Glutamatergic neuron (in vitro differentiated cells): ENCODE data around the gene DOP1B. TPM values are rescaled to one million over a fixed set of nuclear protein-coding genes. Genes with fewer than 3 reads are reported as not detected.
A peak's percentile ranks its signal among the peaks of the same experiment; 100 is the strongest.

Experiments
- DNase-seq: peaks from one replicate; pipeline ENCODE4 v3.0.0; 2022
- H3K27ac Mint-ChIP-seq: one replicate; pipeline ENCODE4 v1.8.0; 2020; ENCODE audit warnings: mild to moderate bottlenecking, mixed read lengths, inconsistent platforms; ENCODE audit not compliant: unreplicated experiment
- H3K27me3 Mint-ChIP-seq: one replicate; pipeline ENCODE4 v1.8.0; 2020; ENCODE audit warnings: mild to moderate bottlenecking, moderate library complexity, mixed read lengths, inconsistent platforms; ENCODE audit not compliant: unreplicated experiment
- H3K36me3 Mint-ChIP-seq: one replicate; pipeline ENCODE4 v1.8.0; 2020; ENCODE audit warnings: mild to moderate bottlenecking, mixed read lengths, inconsistent platforms; ENCODE audit not compliant: unreplicated experiment
- H3K4me1 Mint-ChIP-seq: one replicate; pipeline ENCODE4 v1.8.0; 2020; ENCODE audit warnings: mild to moderate bottlenecking, low read depth, mixed read lengths, inconsistent platforms; ENCODE audit not compliant: unreplicated experiment
- H3K4me3 Mint-ChIP-seq: one replicate; pipeline ENCODE4 v1.8.0; 2020; ENCODE audit warnings: mild to moderate bottlenecking, mixed read lengths, inconsistent platforms; ENCODE audit not compliant: unreplicated experiment
- H3K9me3 Mint-ChIP-seq: one replicate; pipeline ENCODE4 v1.8.0; 2020; ENCODE audit warnings: mild to moderate bottlenecking, moderate library complexity, mixed read lengths, inconsistent platforms; ENCODE audit not compliant: unreplicated experiment
- long read RNA-seq: library from polyadenylated mRNA; unstranded; transcript quantifications from one replicate; pipeline ENCODE4 v2.0.0, GENCODE V29; 2020; ENCODE audit not compliant: unreplicated experiment
- total RNA-seq: library from RNA; stranded (reverse); fragmentation: NEBNext Ultra II Directional; extraction: Animal tissue kit (Norgen Biotek cat#: 25700); gene quantifications from one replicate; pipeline ENCODE4 v1.2.1, GENCODE V29; 2021; ENCODE audit not compliant: unreplicated experiment
- TF ChIP-seq, protein P1 (sequence below): fragments of 200-600 bp; sonication (generic); IDR thresholded peaks from one replicate; pipeline ENCODE4 v1.5.0; 2021; ENCODE audit not compliant: partially characterized antibody, unreplicated experiment

Gene DOP1B, protein sequence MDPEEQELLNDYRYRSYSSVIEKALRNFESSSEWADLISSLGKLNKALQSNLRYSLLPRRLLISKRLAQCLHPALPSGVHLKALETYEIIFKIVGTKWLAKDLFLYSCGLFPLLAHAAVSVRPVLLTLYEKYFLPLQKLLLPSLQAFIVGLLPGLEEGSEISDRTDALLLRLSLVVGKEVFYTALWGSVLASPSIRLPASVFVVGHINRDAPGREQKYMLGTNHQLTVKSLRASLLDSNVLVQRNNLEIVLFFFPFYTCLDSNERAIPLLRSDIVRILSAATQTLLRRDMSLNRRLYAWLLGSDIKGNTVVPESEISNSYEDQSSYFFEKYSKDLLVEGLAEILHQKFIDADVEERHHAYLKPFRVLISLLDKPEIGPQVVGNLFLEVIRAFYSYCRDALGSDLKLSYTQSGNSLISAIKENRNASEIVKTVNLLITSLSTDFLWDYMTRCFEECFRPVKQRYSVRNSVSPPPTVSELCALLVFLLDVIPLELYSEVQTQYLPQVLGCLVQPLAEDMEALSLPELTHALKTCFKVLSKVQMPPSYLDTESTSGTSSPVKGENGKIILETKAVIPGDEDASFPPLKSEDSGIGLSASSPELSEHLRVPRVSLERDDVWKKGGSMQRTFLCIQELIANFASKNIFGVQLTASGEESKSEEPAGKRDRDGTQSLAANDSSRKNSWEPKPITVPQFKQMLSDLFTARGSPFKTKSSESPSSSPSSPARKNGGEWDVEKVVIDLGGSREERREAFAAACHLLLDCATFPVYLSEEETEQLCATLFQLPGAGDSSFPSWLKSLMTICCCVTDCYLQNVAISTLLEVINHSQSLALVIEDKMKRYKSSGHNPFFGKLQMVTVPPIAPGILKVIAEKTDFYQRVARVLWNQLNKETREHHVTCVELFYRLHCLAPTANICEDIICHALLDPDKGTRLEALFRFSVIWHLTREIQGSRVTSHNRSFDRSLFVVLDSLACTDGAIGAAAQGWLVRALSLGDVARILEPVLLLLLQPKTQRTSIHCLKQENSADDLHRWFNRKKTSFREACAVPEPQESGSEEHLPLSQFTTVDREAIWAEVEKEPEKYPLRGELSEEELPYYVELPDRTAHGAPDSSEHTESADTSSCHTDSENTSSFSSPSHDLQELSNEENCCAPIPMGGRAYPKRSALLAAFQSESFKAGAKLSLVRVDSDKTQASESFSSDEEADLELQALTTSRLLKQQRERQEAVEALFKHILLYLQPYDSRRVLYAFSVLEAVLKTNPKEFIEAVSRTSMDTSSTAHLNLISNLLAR (N-terminal part only)
- 37.8 TPM for total RNA-seq
- long read RNA-seq, partial matches to known transcripts = 2 of 5 reads
- long read RNA-seq, other reads (novel, unspliced or antisense) = 3 of 5 reads

DNA sequence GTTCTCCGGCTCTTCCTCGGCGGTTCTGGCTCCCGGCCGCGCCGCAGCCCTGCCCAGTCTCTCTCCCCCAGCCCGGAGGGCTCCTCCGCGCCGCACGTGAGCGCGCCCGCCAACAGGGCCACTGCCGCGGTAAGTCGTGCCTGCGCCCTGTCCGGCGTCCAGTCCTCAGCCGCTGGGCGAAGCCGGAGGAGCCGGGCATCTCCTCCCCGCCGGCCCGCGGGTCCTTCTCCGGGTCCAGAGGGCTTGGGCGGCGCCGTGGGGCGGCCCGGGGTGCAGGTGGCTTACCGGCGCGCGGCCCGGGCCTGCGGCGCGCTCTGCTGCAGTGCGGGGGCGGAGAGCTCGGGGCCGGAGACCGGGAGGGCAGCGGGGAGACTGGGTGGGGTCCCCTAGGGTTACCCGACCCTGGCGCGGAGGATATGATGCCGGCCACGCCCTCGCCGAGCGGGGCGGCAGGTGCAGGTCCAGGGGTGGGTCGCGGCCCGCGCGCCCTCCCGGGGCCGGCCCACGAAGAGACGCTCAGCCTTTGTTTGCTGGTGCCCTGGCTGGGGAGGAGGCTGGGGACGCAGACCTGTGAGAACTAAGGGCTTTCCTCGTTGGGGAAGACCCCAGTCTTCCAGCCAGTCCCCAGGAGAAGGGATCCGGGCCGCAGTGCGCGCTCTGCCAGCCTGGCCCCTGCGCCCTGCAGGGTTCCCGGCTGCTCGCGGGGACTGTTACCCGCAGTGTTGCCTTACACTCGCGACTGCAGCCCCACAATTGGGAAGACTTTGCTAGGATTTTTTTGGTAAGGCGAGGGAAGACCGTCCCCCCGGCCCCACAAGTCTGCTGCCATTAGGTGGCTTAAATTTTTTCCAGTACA is at the start of gene DOP1B:
Gene DOP1B (plus strand): TSS at position 10 of the 856 bp plus-strand sequence. CDS start 7,910 bp downstream, outside the sequence.
- H3K4me1 Mint-ChIP-seq = peaks cover 4% of the 10 kb centered on the region
- H3K9me3 Mint-ChIP-seq = peaks cover 8% of the 10 kb centered on the region
- no peaks in the 10 kb centered on the region for H3K36me3 Mint-ChIP-seq
- peak within 1 kb of the TSS; percentile 57 for H3K27ac Mint-ChIP-seq
- H3K27me3 Mint-ChIP-seq = peaks cover 3% of the 10 kb centered on the region
- DNase-seq = peak; percentile 65
- TF ChIP-seq, protein P1, sequence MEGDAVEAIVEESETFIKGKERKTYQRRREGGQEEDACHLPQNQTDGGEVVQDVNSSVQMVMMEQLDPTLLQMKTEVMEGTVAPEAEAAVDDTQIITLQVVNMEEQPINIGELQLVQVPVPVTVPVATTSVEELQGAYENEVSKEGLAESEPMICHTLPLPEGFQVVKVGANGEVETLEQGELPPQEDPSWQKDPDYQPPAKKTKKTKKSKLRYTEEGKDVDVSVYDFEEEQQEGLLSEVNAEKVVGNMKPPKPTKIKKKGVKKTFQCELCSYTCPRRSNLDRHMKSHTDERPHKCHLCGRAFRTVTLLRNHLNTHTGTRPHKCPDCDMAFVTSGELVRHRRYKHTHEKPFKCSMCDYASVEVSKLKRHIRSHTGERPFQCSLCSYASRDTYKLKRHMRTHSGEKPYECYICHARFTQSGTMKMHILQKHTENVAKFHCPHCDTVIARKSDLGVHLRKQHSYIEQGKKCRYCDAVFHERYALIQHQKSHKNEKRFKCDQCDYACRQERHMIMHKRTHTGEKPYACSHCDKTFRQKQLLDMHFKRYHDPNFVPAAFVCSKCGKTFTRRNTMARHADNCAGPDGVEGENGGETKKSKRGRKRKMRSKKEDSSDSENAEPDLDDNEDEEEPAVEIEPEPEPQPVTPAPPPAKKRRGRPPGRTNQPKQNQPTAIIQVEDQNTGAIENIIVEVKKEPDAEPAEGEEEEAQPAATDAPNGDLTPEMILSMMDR = no peak
- H3K4me3 Mint-ChIP-seq = peak within 1 kb of the TSS; percentile 82

DNA sequence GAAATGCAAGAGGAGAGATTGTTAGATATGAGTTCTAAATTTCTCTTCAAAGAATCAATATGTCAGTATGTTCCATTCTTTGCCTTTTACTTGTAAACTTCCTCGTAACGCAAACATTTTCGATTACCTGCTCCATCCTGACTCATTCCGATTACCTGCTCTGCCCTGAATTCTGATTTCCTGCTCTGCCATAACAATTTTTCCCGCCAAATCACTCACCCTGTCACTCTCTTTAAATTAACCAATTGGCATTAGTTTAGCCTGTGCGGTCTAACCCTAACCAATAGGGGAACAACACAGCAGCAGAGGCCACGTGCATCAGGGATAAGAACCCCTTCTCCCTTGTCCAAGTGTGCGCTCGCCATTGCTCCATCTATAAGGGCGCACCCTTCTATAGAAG is 46.8 kb upstream of the DOP1B start:
- Mint-ChIP-seq H3K4me1 (peaks cover 10% of the 10 kb centered on the region), H3K27me3 (peaks cover 4% of the 10 kb centered on the region), H3K4me3 (no peak overlapping the region), H3K36me3 (no peaks in the 10 kb centered on the region), H3K27ac (no peak overlapping the region), H3K9me3 (peaks cover 2% of the 10 kb centered on the region)
- DNase-seq = no peak
- TF ChIP-seq, protein P1 = no peak

DNA sequence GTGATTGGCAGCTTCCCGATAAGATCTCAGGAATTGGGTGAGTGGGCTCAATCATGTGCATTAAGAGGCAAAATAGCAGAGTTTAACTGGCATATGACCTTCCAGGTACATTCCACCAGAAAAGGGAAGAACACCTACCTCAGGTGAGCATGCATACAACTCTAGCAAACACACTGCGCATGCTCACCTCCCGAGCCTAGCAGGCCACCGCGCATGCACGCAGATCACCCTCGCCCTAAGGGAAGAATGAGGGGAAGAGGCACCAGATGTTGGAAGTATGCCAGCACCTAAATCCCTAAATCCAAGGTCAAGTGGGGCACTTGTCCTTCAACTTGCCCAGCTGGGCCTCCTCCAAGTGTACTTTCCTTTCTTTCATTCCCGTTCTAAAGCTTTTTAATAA is 45.4 kb upstream of the DOP1B start:
- TF ChIP-seq, protein P1 = no peak
- H3K4me3 Mint-ChIP-seq = no peak overlapping the region
- peaks cover 4% of the 10 kb centered on the region for H3K27me3 Mint-ChIP-seq
- peaks cover 3% of the 10 kb centered on the region for H3K9me3 Mint-ChIP-seq
- peaks cover 7% of the 10 kb centered on the region for H3K4me1 Mint-ChIP-seq
- DNase-seq = no peak
- H3K36me3 Mint-ChIP-seq = no peaks in the 10 kb centered on the region
- no peak overlapping the region for H3K27ac Mint-ChIP-seq

DNA sequence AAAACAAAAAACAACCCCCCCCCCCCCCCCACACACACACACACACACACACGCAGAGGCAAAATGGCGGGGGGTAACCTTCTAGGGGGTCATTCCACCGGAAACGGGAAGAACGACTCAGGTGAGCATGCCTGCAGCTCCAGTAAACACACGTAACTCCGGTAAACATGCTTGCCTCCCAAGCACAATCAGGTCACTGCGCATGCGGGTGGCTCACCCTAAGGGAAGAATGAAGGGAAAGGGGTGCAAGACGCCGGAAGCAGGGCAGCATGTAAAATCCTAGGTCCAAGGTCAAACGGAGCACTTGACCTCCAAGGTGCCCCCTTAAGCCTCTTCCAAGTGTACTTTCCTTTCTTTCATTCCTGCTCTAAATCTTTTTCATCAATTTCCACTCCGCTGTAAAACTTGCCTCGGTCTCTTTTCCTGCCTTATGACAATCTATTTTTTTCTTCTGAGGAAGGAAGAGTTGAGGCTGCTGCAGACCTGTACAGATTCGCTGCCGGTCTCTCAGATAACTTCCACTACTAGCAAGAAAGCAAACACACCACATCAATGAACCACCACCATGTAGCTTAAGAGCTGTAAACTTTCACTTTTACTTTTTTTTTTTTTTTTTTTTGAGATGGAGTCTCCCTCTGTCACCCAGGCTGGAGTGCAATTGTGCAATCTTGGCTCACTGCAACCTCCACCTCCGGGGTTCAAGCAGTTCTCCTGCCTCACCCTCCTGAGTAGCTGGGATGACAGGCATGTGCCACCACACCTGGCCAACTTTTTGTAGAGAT is 42.8 kb upstream of the DOP1B start:
- Mint-ChIP-seq H3K27ac (no peak overlapping the region), H3K9me3 (peaks cover 1% of the 10 kb centered on the region), H3K4me1 (peaks cover 5% of the 10 kb centered on the region), H3K27me3 (peaks cover 2% of the 10 kb centered on the region), H3K36me3 (no peaks in the 10 kb centered on the region), H3K4me3 (no peak overlapping the region)
- TF ChIP-seq, protein P1 = no peak
- DNase-seq = no peak
